IMR-90 (cell line): ENCODE measurements around the gene CUL3. TPM values are rescaled to one million over a fixed set of nuclear protein-coding genes. Genes with fewer than 3 reads are reported as not detected.

ENCODE experiments used
- ATAC-seq: fragments of 200-7000 bp; cut with Tn5 transposase; 2 replicates; pipeline ENCODE4 v1.9.1; 2020; ENCODE audit warnings: low read depth, mild to moderate bottlenecking, moderate library complexity
- BruUV-seq: library from RNA; stranded (reverse); fragments of 400-500 nt; replicated peaks from 2 replicates; lab custom pipeline; 2021; lab: Mats Ljungman, UMichigan
- CTCF ChIA-PET: fragments of 300-600 bp; formaldehyde crosslinking; extraction: SDS; loops from one replicate; lab custom pipeline; 2021; ENCODE audit warnings: antibody characterized with exemption; lab: Yijun Ruan, JAX
- POLR2A ChIA-PET: fragments of 300-600 bp; sonication (Branson Sonifier 250); formaldehyde crosslinking; loops from one replicate; lab custom pipeline; 2022; ENCODE audit warnings: antibody characterized with exemption; ENCODE audit not compliant: unreplicated experiment; lab: Charles Lee
- DNase-seq: peaks from one replicate; pipeline ENCODE4 v3.0.0; 2013
- H2AFZ ChIP-seq: replicated peaks from 2 replicates; pipeline ENCODE3; 2013; ENCODE audit warnings: low read length, mild to moderate bottlenecking; ENCODE audit not compliant: poor library complexity
- H2AK5ac ChIP-seq: 2 replicates; pipeline ENCODE4 v1.6.1; 2013; ENCODE audit warnings: low read depth, low read length, inconsistent platforms
- H2AK9ac ChIP-seq: replicated peaks from 2 replicates; pipeline ENCODE3; 2013; ENCODE audit warnings: mild to moderate bottlenecking, low read depth, low read length, moderate library complexity; ENCODE audit not compliant: poor library complexity
- H2BK120ac ChIP-seq: 2 replicates; pipeline ENCODE4 v1.6.1; 2013; ENCODE audit warnings: low read depth, low read length, inconsistent platforms
- H2BK15ac ChIP-seq: 3 replicates; pipeline ENCODE4 v1.6.1; 2013; ENCODE audit warnings: low read depth, low read length, inconsistent platforms
- H2BK20ac ChIP-seq: 2 replicates; pipeline ENCODE4 v1.6.1; 2013; ENCODE audit warnings: low read depth, mild to moderate bottlenecking, inconsistent platforms, low read length, moderate library complexity
- H2BK5ac ChIP-seq: 2 replicates; pipeline ENCODE4 v1.6.1; 2013; ENCODE audit warnings: mild to moderate bottlenecking, low read depth, low read length, inconsistent platforms; ENCODE audit not compliant: poor library complexity, severe bottlenecking
- H3K14ac ChIP-seq: replicated peaks from 2 replicates; pipeline ENCODE4 v1.6.1; 2013; ENCODE audit warnings: low read depth, low read length, inconsistent platforms
- H3K18ac ChIP-seq: 2 replicates; pipeline ENCODE4 v1.6.1; 2013; ENCODE audit warnings: low read depth, low read length, control low read depth
- H3K23ac ChIP-seq: 2 replicates; pipeline ENCODE4 v1.6.1; 2013; ENCODE audit warnings: low read depth, low read length, inconsistent platforms
- H3K27ac ChIP-seq: 2 replicates; pipeline ENCODE4 v1.5.1; 2013; ENCODE audit warnings: mild to moderate bottlenecking, control low read depth, low read length; ENCODE audit not compliant: insufficient read depth
- H3K27me3 ChIP-seq: 2 replicates; pipeline ENCODE4 v1.6.1; 2013; ENCODE audit warnings: low read length; ENCODE audit not compliant: control insufficient read depth, insufficient read depth
- H3K36me3 ChIP-seq: 2 replicates; pipeline ENCODE4 v1.6.1; 2013; ENCODE audit warnings: low read length, mixed read lengths; ENCODE audit not compliant: control insufficient read depth, insufficient read depth
- H3K4ac ChIP-seq: 2 replicates; pipeline ENCODE4 v1.6.1; 2013; ENCODE audit warnings: low read depth, low read length, inconsistent platforms
- H3K4me1 ChIP-seq: 2 replicates; pipeline ENCODE4 v1.6.1; 2013; ENCODE audit warnings: low read length, mixed read lengths; ENCODE audit not compliant: control insufficient read depth, insufficient read depth
- H3K4me2 ChIP-seq: 2 replicates; pipeline ENCODE4 v1.6.1; 2013; ENCODE audit warnings: low read depth, mild to moderate bottlenecking, control low read depth, low read length, moderate library complexity
- H3K4me3 ChIP-seq: 2 replicates; pipeline ENCODE4 v1.5.1; 2013; ENCODE audit warnings: low read depth, mild to moderate bottlenecking, control low read depth, low read length, moderate library complexity; ENCODE audit not compliant: insufficient read depth
- H3K56ac ChIP-seq: 2 replicates; pipeline ENCODE4 v1.6.1; 2013; ENCODE audit warnings: low read length, inconsistent platforms; ENCODE audit not compliant: insufficient read depth; ENCODE audit errors: extremely low read depth
- H3K79me1 ChIP-seq, 2 experiments: 2 replicates each; pipeline ENCODE4 v1.6.1; 2013; ENCODE audit warnings: low read length in 2 of 2, inconsistent platforms in 1 of 2, low read depth in 1 of 2
- H3K9ac ChIP-seq: 2 replicates; pipeline ENCODE4 v1.6.1; 2013; ENCODE audit warnings: low read depth, low read length, control low read depth
- H3K9me1 ChIP-seq: 2 replicates; pipeline ENCODE4 v1.6.1; 2013; ENCODE audit warnings: low read length, inconsistent platforms; ENCODE audit not compliant: insufficient read depth
- H3K9me3 ChIP-seq: 2 replicates; pipeline ENCODE4 v1.6.1; 2013; ENCODE audit warnings: low read length; ENCODE audit not compliant: control insufficient read depth, insufficient read depth
- H4K20me1 ChIP-seq: 2 replicates; pipeline ENCODE4 v1.6.1; 2013; ENCODE audit warnings: low read length, inconsistent platforms; ENCODE audit not compliant: insufficient read depth
- H4K5ac ChIP-seq: 2 replicates; pipeline ENCODE4 v1.6.1; 2013; ENCODE audit warnings: mild to moderate bottlenecking, low read depth, low read length, control low read depth
- H4K8ac ChIP-seq, 2 experiments: 2 replicates each; pipeline ENCODE4 v1.6.1; 2013; ENCODE audit warnings: low read depth in 2 of 2, low read length in 2 of 2, control low read depth in 1 of 2, inconsistent platforms in 1 of 2
- H4K91ac ChIP-seq: 2 replicates; pipeline ENCODE4 v1.6.1; 2013; ENCODE audit warnings: low read depth, low read length, inconsistent platforms; ENCODE audit not compliant: insufficient read depth
- BHLHE40 ChIP-seq: fragments of 150-350 bp; IDR thresholded peaks from 2 replicates; pipeline ENCODE4 v1.6.1; 2016; ENCODE audit warnings: mild to moderate bottlenecking, low read depth, low read length
- CEBPB ChIP-seq: IDR thresholded peaks from 2 replicates; pipeline ENCODE4 v1.6.1; 2012; ENCODE audit warnings: low read depth, low read length, improper control_type of control experiment
- CHD1 ChIP-seq: IDR thresholded peaks from 2 replicates; pipeline ENCODE4 v1.6.1; 2012; ENCODE audit warnings: low read depth, low read length, improper control_type of control experiment
- CTCF ChIP-seq: conservative IDR thresholded peaks from 2 replicates; pipeline ENCODE4 v1.5.1; 2012; ENCODE audit warnings: mild to moderate bottlenecking, low read depth, low read length, improper control_type of control experiment
- ELK1 ChIP-seq: fragments of 150-350 bp; IDR thresholded peaks from 2 replicates; pipeline ENCODE4 v1.6.1; 2016; ENCODE audit warnings: low read depth, mild to moderate bottlenecking, low read length, moderate library complexity, borderline replicate concordance
- FOS ChIP-seq: fragments of 150-350 bp; IDR thresholded peaks from 2 replicates; pipeline ENCODE4 v1.6.1; 2016; ENCODE audit warnings: low read depth, low read length
- MAFK ChIP-seq: IDR thresholded peaks from 2 replicates; pipeline ENCODE4 v1.6.1; 2012; ENCODE audit warnings: low read depth, low read length, improper control_type of control experiment
- MAZ ChIP-seq: IDR thresholded peaks from 2 replicates; pipeline ENCODE4 v1.6.1; 2012; ENCODE audit warnings: low read depth, mild to moderate bottlenecking, low read length, improper control_type of control experiment, moderate library complexity, borderline replicate concordance
- MXI1 ChIP-seq: IDR thresholded peaks from 2 replicates; pipeline ENCODE4 v1.6.1; 2012; ENCODE audit warnings: low read depth, mild to moderate bottlenecking, low read length, moderate library complexity, borderline replicate concordance
- NFE2L2 ChIP-seq: fragments of 150-350 bp; IDR thresholded peaks from 2 replicates; pipeline ENCODE4 v1.6.1; 2016; ENCODE audit warnings: low read depth, mild to moderate bottlenecking, low read length
- POLR2A ChIP-seq: IDR thresholded peaks from 2 replicates; pipeline ENCODE4 v1.6.1; 2012; ENCODE audit warnings: mild to moderate bottlenecking, low read depth, low read length
- RAD21 ChIP-seq: IDR thresholded peaks from 2 replicates; pipeline ENCODE4 v1.6.1; 2012; ENCODE audit warnings: low read length, improper control_type of control experiment
- RCOR1 ChIP-seq: IDR thresholded peaks from 2 replicates; pipeline ENCODE4 v1.6.1; 2012; ENCODE audit warnings: mild to moderate bottlenecking, low read length, improper control_type of control experiment; ENCODE audit not compliant: insufficient replicate concordance
- RFX5 ChIP-seq: IDR thresholded peaks from 2 replicates; pipeline ENCODE4 v1.8.0; 2012; ENCODE audit warnings: low read depth, mild to moderate bottlenecking, low read length, moderate library complexity
- SMC3 ChIP-seq: fragments of 150-350 bp; IDR thresholded peaks from 2 replicates; pipeline ENCODE4 v1.6.1; 2016; ENCODE audit warnings: low read depth, mild to moderate bottlenecking, antibody characterized with exemption, low read length, moderate library complexity
- WGBS, 2 experiments: methylation state at CpG; one replicate each; pipeline versions ENCODE4 v1.1.5 to v1.1.7; 2013; ENCODE audit warnings: missing lambda C conversion rate in 2 of 2; ENCODE audit not compliant: insufficient read length in 1 of 2; ENCODE audit errors: extremely low coverage in 2 of 2; 5-methylcytosine and 5-hydroxymethylcytosine counted together
- dilution Hi-C: fragments of 300-500 bp; cut with HindIII; formaldehyde crosslinking; loops from one replicate; pipeline ENCODE4 v1.14.3; 2018; ENCODE audit warnings: low sequenced_read_pairs; ENCODE audit not compliant: unreplicated experiment
- in situ Hi-C: fragments of 300-500 bp; cut with MboI; formaldehyde crosslinking; loops from 3 replicates; pipeline ENCODE4 v1.14.3; 2019; ENCODE audit warnings: low sequenced_read_pairs, inconsistent platforms, mixed read lengths
- intact Hi-C: fragments of 100-400 bp; cut with micrococcal nuclease; formaldehyde crosslinking; loops from 2 replicates; pipeline ENCODE4 v1.10.0; 2022
- polyA plus RNA-seq, 3 experiments: library from polyadenylated mRNA; depleted of rRNA; stranded (reverse); fragments of >200 nt; gene quantifications; 2 replicates each; pipeline ENCODE4 v1.2.3, GENCODE V29; 2012; ENCODE audit warnings: low replicate concordance in 1 of 3
- total RNA-seq: library from RNA; depleted of rRNA; stranded (reverse); fragments of >200 nt; gene quantifications from 2 replicates; pipeline ENCODE4 v1.2.3, GENCODE V29; 2012
- TF ChIP-seq, protein P1 (sequence below): fragments of 150-350 bp; IDR thresholded peaks from 2 replicates; pipeline ENCODE4 v1.6.1; 2017; ENCODE audit warnings: mild to moderate bottlenecking, antibody characterized with exemption, low read length, low read depth

CUL3 gene
- total and polyA plus RNA-seq, 2 of the 4 experiments (the other 2 are of a cell fraction) = 33.7 to 45.7 TPM

- H3K9me3 ChIP-seq = no peaks in the 10 kb centered on the region
- no peak overlapping the region for H3K14ac ChIP-seq
- no peaks in the 10 kb centered on the region for H3K79me1 ChIP-seq
- H3K36me3 ChIP-seq = no peaks in the 10 kb centered on the region
- H2AFZ ChIP-seq = no peak overlapping the region
- no peaks in the 10 kb centered on the region for H4K20me1 ChIP-seq
- no peak overlapping the region for H4K8ac ChIP-seq
- no peak overlapping the region for H4K91ac ChIP-seq
- no peak overlapping the region for H3K4me2 ChIP-seq
- intact Hi-C loops (no loop called here), dilution Hi-C loops (no loop called here), in situ Hi-C loops (no loop called here)
- no peaks in the 10 kb centered on the region for H3K27me3 ChIP-seq
- no peak overlapping the region for H2AK9ac ChIP-seq
- no peak overlapping the region for H3K56ac ChIP-seq
- no peak overlapping the region for H3K4ac ChIP-seq
- no peaks in the 10 kb centered on the region for H3K4me1 ChIP-seq
- H2AK5ac ChIP-seq = no peak overlapping the region
- ATAC-seq (no peak), DNase-seq (no peak)
- H2BK20ac ChIP-seq = no peak overlapping the region
- CTCF ChIA-PET = no interaction called here
- no peak overlapping the region for H3K23ac ChIP-seq
- no peak overlapping the region for H2BK5ac ChIP-seq
- no peak overlapping the region for H3K18ac ChIP-seq
- TF ChIP-seq RAD21 (no peak), ELK1 (no peak), CHD1 (no peak), CTCF (no peak), NFE2L2 (no peak), CEBPB (no peak), MAFK (no peak), POLR2A (no peak), RCOR1 (no peak), MXI1 (no peak), FOS (no peak), RFX5 (no peak), MAZ (no peak), BHLHE40 (no peak), SMC3 (no peak)
- TF ChIP-seq, protein P1, sequence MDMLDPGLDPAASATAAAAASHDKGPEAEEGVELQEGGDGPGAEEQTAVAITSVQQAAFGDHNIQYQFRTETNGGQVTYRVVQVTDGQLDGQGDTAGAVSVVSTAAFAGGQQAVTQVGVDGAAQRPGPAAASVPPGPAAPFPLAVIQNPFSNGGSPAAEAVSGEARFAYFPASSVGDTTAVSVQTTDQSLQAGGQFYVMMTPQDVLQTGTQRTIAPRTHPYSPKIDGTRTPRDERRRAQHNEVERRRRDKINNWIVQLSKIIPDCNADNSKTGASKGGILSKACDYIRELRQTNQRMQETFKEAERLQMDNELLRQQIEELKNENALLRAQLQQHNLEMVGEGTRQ = no peak
- H3K9ac ChIP-seq = no peak overlapping the region
- H2BK15ac ChIP-seq = no peak overlapping the region
- H2BK120ac ChIP-seq = no peak overlapping the region
- no peaks in the 10 kb centered on the region for H3K9me1 ChIP-seq
- H4K5ac ChIP-seq = no peak overlapping the region
- no peak overlapping the region for H3K27ac ChIP-seq
- BruUV-seq = no TSS peak
- no CpG with 5 or more reads among the region's 2 CpGs for WGBS, 2 experiments
- no peak overlapping the region for H3K4me3 ChIP-seq
- POLR2A ChIA-PET = no interaction called here
These were observed 13.5 kb upstream of the CUL3 start for GRCh38 chr2:224598678-224599077.
